GM18951 (cell line): ENCODE results near the gene SCYGR8.
"Not testable (repeated sequence)": the region's sequence is repeated elsewhere in the genome, so short reads cannot be mapped to it uniquely, and the experiment has no call there.

ENCODE experiments used
- POLR2A ChIP-seq: IDR thresholded peaks from 4 replicates; pipeline ENCODE4 v1.6.1; 2011; ENCODE audit warnings: mild to moderate bottlenecking; ENCODE audit not compliant: insufficient read length, insufficient read depth; ENCODE audit errors: extremely low read depth
- in situ Hi-C: fragments of 300-500 bp; cut with MboI; formaldehyde crosslinking; loops from one replicate; pipeline ENCODE4 v1.12.0; 2022; ENCODE audit warnings: low sequenced_read_pairs, mixed read lengths, inconsistent platforms; ENCODE audit not compliant: unreplicated experiment

The SCYGR8 gene

GRCh38 chr2:227724394-227725039 lies 21.2 kb upstream of the SCYGR8 start, which contains the start of gene SCYGR6:
TSS of gene SCYGR6 (minus strand) at chr2:227724757. CDS start at chr2:227724757, 0 bp downstream.
- no peak for TF ChIP-seq POLR2A
- in situ Hi-C loops: no loop called here

- no peak for TF ChIP-seq POLR2A
- in situ Hi-C loops: no loop called here
Measured at GRCh38 chr2:227728035-227728434, 17.7 kb upstream of the SCYGR8 start, which contains the start of gene SCYGR7. TSS of gene SCYGR7 (plus strand) at chr2:227728335. CDS start at chr2:227728335, 0 bp downstream.

GRCh38 chr2:227739351-227739750 lies 6.3 kb upstream of the SCYGR8 start:
- in situ Hi-C loops: no loop called here
- TF ChIP-seq POLR2A: no peak

- in situ Hi-C loops: not testable (repeated sequence)
Measured at GRCh38 chr2:227740705-227741104, 5.0 kb upstream of the SCYGR8 start.

- in situ Hi-C loops: no loop called here
- no peak for TF ChIP-seq POLR2A
Measured at GRCh38 chr2:227748079-227748478, 2.4 kb downstream of the SCYGR8 start.

GRCh38 chr2:227756261-227756660 lies 10.6 kb downstream of the SCYGR8 start:
- in situ Hi-C loops: loop anchor here (25.0 kb wide), 1 partner anchor 619 kb away; no protein-coding TSS in a partner anchor

- TF ChIP-seq POLR2A: no peak
- in situ Hi-C loops: loop anchor here (25.0 kb wide), 1 partner anchor 622 kb away; no protein-coding TSS in a partner anchor
Measured at GRCh38 chr2:227759411-227760118, 13.9 kb downstream of the SCYGR8 start.

GRCh38 chr2:227761740-227762476 lies 16.2 kb downstream of the SCYGR8 start:
- in situ Hi-C loops: loop anchor here (25.0 kb wide), 1 partner anchor 625 kb away; no protein-coding TSS in a partner anchor
- TF ChIP-seq POLR2A: no peak

- in situ Hi-C loops: loop anchor here (25.0 kb wide), 1 partner anchor 629 kb away; no protein-coding TSS in a partner anchor
Measured at GRCh38 chr2:227765788-227766372, 20.2 kb downstream of the SCYGR8 start.

GRCh38 chr2:227766373-227766883 lies 20.7 kb downstream of the SCYGR8 start:
- in situ Hi-C loops: loop anchor here (25.0 kb wide), 1 partner anchor 629 kb away; no protein-coding TSS in a partner anchor
- TF ChIP-seq POLR2A: no peak

More at GRCh38 chr2:227765788-227766372, 20.2 kb downstream of the SCYGR8 start:
- TF ChIP-seq POLR2A: no peak

GRCh38 chr2:227767830-227768229 lies 22.1 kb downstream of the SCYGR8 start:
- TF ChIP-seq POLR2A: no peak
- in situ Hi-C loops: loop anchor here (25.0 kb wide), 1 partner anchor 631 kb away; no protein-coding TSS in a partner anchor

GRCh38 chr2:227772197-227772661 lies 26.5 kb downstream of the SCYGR8 start:
- no peak for TF ChIP-seq POLR2A
- in situ Hi-C loops: loop anchor here (25.0 kb wide), 1 partner anchor 635 kb away; no protein-coding TSS in a partner anchor
